Right renal cortex interstitium (tissue), 3 donors: Measurements from ENCODE around the gene BRD7. TPM values are rescaled to one million over a fixed set of nuclear protein-coding genes. Genes with fewer than 3 reads are reported as not detected.

Source experiments
- DNase-seq, 3 donors: peaks; one replicate each; pipeline ENCODE4 v3.0.0-alpha.2; 2013; ENCODE audit warnings: low read depth in 3 of 3, low spot score in 2 of 3
- polyA plus RNA-seq, 3 donors: library from polyadenylated mRNA; unstranded; fragments of 120-200 nt; gene quantifications; one replicate each; pipeline ENCODE4 v1.2.1, GENCODE V29; 2013; ENCODE audit not compliant: insufficient read length in 3 of 3

Gene BRD7
- polyA plus RNA-seq, 3 donors: 123 to 155 (median 139) TPM

GRCh38 chr16:50293041-50293783 is 75.6 kb downstream of the BRD7 start:
- no peak for DNase-seq

- no peak for DNase-seq
These were observed 76.2 kb downstream of the BRD7 start for GRCh38 chr16:50292566-50292948.

- no peak for DNase-seq
These were observed 76.8 kb downstream of the BRD7 start for GRCh38 chr16:50291719-50292565.

GRCh38 chr16:50290856-50291255 is 77.9 kb downstream of the BRD7 start:
- DNase-seq: no peak

GRCh38 chr16:50289950-50290764 is 78.6 kb downstream of the BRD7 start:
- DNase-seq: no peak

- no peak for DNase-seq
These were observed 79.9 kb downstream of the BRD7 start for GRCh38 chr16:50288920-50289319.

- no peak for DNase-seq
These were observed 80.8 kb downstream of the BRD7 start for GRCh38 chr16:50288026-50288425.

- no peak for DNase-seq
These were observed 82.1 kb downstream of the BRD7 start for GRCh38 chr16:50286681-50287080.

GRCh38 chr16:50285406-50286003 is 83.3 kb downstream of the BRD7 start:
- DNase-seq: no peak

- DNase-seq: no peak
These were observed 84.5 kb downstream of the BRD7 start for GRCh38 chr16:50284131-50284911.

- DNase-seq: no peak
These were observed 85.7 kb downstream of the BRD7 start for GRCh38 chr16:50282955-50283631.

- no peak for DNase-seq
These were observed 86.7 kb downstream of the BRD7 start for GRCh38 chr16:50282010-50282538.

GRCh38 chr16:50281391-50282009 is 87.3 kb downstream of the BRD7 start:
- no peak for DNase-seq

GRCh38 chr16:50280932-50281331 is 87.9 kb downstream of the BRD7 start:
- no peak for DNase-seq

GRCh38 chr16:50279504-50279865 is 89.3 kb downstream of the BRD7 start:
- DNase-seq: no peak

- no peak for DNase-seq
These were observed 90.5 kb downstream of the BRD7 start for GRCh38 chr16:50278251-50278650.

- DNase-seq: no peak
These were observed 91.8 kb downstream of the BRD7 start for GRCh38 chr16:50276801-50277555.

- DNase-seq: no peak
These were observed 92.5 kb downstream of the BRD7 start for GRCh38 chr16:50276326-50276640.
